Astrocyte of the spinal cord (primary cell): Measurements from ENCODE around the gene CD101.

Experiments
- DNase-seq: peaks from one replicate; pipeline ENCODE4 v3.0.0; 2011; ENCODE audit warnings: low read depth, low spot score
- H3K4me3 ChIP-seq: 2 replicates; pipeline ENCODE4 v1.5.1; 2011; ENCODE audit warnings: low read depth, mild to moderate bottlenecking, low read length, moderate library complexity
- in situ Hi-C: cut with HindIII; loops from 2 replicates; pipeline ENCODE4 v1.10.0; 2017; ENCODE audit warnings: low sequenced_read_pairs
- TF ChIP-seq, protein P1 (sequence below): IDR thresholded peaks from 2 replicates; pipeline ENCODE4 v1.5.1; 2012; ENCODE audit warnings: low read depth, mild to moderate bottlenecking, low read length, inconsistent platforms

The CD101 gene

DNA sequence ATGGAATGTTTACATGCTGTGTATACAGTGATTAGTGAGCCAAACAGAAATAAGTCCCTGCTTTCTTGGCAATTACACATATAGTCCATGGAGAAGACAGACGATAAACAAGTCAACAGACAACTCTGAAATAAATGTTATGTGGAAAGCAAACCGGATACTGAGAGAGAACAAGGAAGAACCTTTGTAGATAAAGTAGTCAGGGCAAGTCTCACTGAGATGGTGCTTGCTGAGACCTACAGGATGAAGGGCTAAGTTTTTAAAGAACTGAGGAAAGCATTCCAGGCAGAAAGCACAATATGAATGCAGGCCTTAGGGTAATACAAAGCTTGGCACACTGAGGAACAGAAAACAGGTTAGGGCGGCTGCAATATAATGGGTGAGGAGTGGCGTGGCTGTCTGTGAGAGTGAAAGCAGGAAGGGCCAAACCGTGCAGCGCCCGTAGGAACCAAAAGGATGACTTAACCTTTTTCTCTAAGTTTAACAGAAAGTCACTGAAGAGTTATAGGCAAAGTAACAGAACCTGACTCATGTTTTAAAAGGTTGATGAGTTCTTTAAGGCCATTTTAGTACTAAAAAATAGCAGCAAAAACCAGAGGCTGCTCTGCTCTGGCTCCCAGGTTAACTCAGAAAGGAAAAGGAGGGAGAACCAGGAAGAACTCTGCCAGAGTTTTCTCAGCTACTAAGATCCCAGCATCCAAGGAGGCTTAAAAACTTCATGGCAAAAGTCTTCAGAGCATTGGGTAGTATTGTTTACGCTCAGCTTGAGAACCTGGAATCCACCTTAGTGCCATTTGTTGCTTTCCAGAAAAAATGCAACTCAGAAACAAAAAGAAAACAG lies 49.9 kb downstream of the CD101 start:
- H3K4me3 ChIP-seq: no peak overlapping the region
- in situ Hi-C loops: no loop called here
- DNase-seq: no peak
- TF ChIP-seq, protein P1, sequence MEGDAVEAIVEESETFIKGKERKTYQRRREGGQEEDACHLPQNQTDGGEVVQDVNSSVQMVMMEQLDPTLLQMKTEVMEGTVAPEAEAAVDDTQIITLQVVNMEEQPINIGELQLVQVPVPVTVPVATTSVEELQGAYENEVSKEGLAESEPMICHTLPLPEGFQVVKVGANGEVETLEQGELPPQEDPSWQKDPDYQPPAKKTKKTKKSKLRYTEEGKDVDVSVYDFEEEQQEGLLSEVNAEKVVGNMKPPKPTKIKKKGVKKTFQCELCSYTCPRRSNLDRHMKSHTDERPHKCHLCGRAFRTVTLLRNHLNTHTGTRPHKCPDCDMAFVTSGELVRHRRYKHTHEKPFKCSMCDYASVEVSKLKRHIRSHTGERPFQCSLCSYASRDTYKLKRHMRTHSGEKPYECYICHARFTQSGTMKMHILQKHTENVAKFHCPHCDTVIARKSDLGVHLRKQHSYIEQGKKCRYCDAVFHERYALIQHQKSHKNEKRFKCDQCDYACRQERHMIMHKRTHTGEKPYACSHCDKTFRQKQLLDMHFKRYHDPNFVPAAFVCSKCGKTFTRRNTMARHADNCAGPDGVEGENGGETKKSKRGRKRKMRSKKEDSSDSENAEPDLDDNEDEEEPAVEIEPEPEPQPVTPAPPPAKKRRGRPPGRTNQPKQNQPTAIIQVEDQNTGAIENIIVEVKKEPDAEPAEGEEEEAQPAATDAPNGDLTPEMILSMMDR: no peak

DNA sequence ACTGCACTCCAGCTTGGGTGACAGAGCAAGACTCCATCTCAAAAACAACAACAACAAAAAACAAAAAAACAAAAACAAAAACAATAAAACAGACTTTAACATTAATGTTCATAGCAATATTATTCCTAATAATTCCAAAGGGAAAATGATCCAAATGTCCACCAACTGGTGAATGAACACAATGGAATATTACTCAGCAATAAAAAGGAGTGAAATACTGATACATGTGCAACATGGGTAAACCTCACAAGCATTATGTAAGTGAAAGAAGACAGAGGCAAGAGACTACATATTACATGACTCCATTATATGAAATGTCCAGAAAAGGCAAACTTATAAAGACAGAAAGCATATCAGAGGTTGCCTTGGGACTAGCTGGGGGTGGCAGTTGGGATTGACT lies 52.5 kb downstream of the CD101 start:
- TF ChIP-seq, protein P1: no peak
- in situ Hi-C loops: no loop called here
- DNase-seq: no peak

DNA sequence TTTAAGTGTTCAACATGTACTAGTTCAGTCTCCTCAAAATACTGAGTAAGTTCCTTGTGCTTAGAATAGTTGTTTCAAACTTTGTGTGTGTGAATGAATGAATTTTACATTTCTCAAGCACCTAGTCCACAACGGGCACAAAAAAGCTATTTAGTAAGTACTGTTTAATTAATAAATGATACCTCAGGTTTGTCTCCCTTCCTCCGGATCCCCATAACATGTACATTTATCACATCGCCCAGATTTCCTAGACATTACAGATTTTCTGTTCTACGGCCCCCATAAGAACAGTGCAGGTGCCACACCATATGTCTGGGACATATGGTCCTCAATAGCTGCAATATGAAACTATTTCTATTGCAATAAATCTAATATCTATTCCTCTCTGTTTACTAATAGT lies 57.2 kb downstream of the CD101 start:
- peak overlapping the region; percentile 81 for H3K4me3 ChIP-seq
- TF ChIP-seq, protein P1: no peak
- in situ Hi-C loops: no loop called here
- DNase-seq: no peak

More for the DNA sequence above, 52.5 kb downstream of the CD101 start:
- no peak overlapping the region for H3K4me3 ChIP-seq

DNA sequence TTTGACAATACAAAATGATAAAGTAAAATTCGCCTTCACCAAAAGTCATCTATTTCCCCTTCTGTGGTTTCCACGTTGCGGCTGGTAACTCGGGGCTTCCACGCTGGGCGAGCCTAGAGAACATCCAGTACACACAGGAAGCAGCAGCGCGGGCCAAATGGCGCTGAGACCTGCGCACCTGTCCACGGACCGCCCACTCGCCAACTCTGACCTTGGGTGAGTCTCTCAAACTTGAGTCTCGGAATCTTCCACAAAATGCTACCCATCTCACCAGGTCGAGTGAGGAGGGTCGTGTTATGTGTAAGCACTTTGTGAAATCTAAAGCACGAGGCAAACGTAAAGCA lies 57.7 kb downstream of the CD101 start:
- DNase-seq: no peak

DNA sequence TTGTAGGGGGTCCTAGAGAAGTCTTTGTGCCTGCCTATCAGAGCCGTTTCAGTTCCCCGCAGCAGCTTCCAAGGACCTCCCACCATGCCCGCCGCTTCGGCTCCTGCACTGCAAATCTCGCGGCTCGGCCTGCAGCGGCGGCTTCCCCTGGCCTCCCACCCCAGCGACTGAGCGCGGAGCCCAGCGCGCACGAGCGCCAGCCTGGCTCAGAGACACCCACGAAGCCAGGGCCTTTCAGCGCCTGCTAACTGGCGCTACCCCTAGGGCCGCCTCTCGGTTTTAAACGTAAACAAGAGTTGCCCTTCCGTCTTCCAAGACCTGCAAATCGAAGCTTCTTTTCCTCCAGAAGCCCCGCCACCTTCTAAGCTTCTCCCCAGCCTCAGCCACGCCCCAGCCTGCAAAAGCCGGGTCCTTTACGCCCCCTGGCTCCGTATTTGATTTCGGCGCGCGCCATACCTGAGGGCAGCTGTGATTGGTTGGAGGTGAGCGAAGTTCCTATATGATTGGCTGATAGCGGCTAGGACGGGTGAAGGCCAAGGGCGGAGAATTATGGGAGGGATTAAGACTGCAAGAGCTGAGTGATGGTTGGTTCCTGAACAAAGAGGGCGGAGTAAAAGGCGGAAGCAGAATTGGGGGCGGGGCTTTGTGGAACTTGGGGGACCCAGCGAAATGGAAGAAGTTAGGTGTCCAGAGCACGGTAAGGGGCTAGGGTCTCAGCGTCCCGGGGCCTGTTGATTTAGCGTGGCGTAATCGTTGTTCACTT lies 58.3 kb downstream of the CD101 start, which contains the start of gene TTF2:
TTF2 (plus strand) TSS at position 649 of the 763 bp plus-strand sequence; CDS start at position 670, 21 bp downstream.
- DNase-seq: peak; percentile 98
- H3K4me3 ChIP-seq: peak within 1 kb of the TSS; percentile 81
- in situ Hi-C loops: no loop called here
- TF ChIP-seq, protein P1: no peak

More for the DNA sequence above, 57.7 kb downstream of the CD101 start:
- H3K4me3 ChIP-seq: peak overlapping the region; percentile 81
- in situ Hi-C loops: no loop called here
- TF ChIP-seq, protein P1: no peak

DNA sequence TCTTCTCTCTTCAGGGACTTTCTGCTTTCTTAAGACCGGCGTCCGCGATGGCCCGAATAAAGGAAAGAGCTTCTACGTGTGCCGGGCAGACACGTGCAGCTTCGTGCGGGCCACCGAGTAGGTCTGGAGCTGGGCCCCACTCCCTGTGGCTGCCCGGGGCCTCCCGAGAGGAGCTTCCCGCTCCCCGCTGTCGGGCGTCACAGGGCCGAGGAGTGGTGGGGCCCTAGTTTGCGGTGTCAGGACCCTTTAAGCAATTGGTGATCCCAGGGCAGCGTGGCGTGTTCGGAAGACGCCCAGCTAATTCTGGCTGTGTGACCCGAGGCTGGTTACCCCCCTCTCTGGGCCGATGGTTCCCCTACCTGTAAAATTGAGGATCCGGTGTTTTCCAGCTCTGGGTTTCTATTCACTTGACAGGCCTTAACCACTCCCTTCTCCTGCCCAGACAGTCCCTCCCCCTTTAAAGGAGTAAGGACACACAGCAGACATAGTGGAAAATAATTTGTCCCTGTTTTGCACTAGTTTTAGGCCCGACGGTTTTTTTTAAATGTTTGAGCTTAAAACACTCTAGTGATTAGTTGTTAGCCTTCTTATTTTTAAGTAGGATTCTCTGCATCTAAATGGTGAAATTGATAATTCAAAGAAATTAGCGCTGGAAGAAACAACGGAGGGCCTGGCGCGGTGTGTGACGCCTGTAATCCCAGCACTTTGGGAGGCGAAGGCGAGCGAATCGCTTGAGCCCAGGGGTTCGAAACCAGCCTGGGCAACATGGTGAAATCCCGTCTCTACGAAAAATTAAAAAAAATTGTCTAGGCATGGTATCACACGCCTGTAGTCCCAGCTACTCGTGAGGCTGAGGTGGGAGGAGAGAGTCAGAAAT lies 59.1 kb downstream of the CD101 start:
- H3K4me3 ChIP-seq: peak overlapping the region; percentile 81
- TF ChIP-seq, protein P1: no peak
- DNase-seq: peak; percentile 48
- in situ Hi-C loops: no loop called here
